ACC112 (cell line): Measurements from ENCODE around the gene RREB1.
"Not testable (repeated sequence)": the region's sequence is repeated elsewhere in the genome, so short reads cannot be mapped to it uniquely, and the experiment has no call there.

Experiments
- H2AFZ ChIP-seq: fragments of 200-600 bp; sonication (generic); one replicate; pipeline ENCODE4 v1.6.0; 2017; ENCODE audit warnings: antibody characterized with exemption, low read length; ENCODE audit not compliant: unreplicated experiment
- H3K27ac ChIP-seq: fragments of 200-600 bp; sonication (generic); 2 replicates; pipeline ENCODE4 v1.5.1; 2014; ENCODE audit warnings: low read depth, mild to moderate bottlenecking, antibody characterized with exemption, low read length, moderate library complexity
- H3K27me3 ChIP-seq: fragments of 200-600 bp; sonication (generic); 2 replicates; pipeline ENCODE4 v1.6.1; 2014; ENCODE audit warnings: mild to moderate bottlenecking, antibody characterized with exemption, low read length, moderate library complexity, mixed read lengths; ENCODE audit not compliant: insufficient read depth
- H3K36me3 ChIP-seq: fragments of 200-600 bp; sonication (generic); 2 replicates; pipeline ENCODE4 v1.6.1; 2016; ENCODE audit warnings: mild to moderate bottlenecking, antibody characterized with exemption, low read length, moderate library complexity, mixed read lengths; ENCODE audit not compliant: insufficient read depth
- H3K4me1 ChIP-seq: fragments of 200-600 bp; sonication (generic); one replicate; pipeline ENCODE4 v1.6.1; 2016; ENCODE audit warnings: low read length, mixed read lengths; ENCODE audit not compliant: insufficient read depth, unreplicated experiment, control insufficient read depth
- H3K4me3 ChIP-seq: fragments of 200-600 bp; sonication (generic); 2 replicates; pipeline ENCODE4 v1.5.1; 2014; ENCODE audit warnings: mild to moderate bottlenecking, low read depth, low read length
- H3K79me2 ChIP-seq: fragments of 200-600 bp; sonication (generic); one replicate; pipeline ENCODE4 v1.6.0; 2016; ENCODE audit warnings: low read length; ENCODE audit not compliant: control insufficient read depth, unreplicated experiment, insufficient read depth

Gene RREB1

GRCh38 chr6:7257521-7258230 lies 149.9 kb downstream of the RREB1 start:
- Histone ChIP-seq H3K36me3 (no peaks in the 10 kb centered on the region), H2AFZ (no peak overlapping the region), H3K27ac (no peak overlapping the region), H3K4me3 (no peak overlapping the region), H3K4me1 (peaks cover 7% of the 10 kb centered on the region), H3K27me3 (no peaks in the 10 kb centered on the region), H3K79me2 (no peaks in the 10 kb centered on the region)

GRCh38 chr6:7258231-7258763 lies 150.5 kb downstream of the RREB1 start:
- Histone ChIP-seq H3K36me3 (no peaks in the 10 kb centered on the region), H3K79me2 (no peaks in the 10 kb centered on the region), H3K4me1 (peaks cover 7% of the 10 kb centered on the region), H3K27me3 (no peaks in the 10 kb centered on the region), H3K4me3 (no peak overlapping the region), H2AFZ (no peak overlapping the region), H3K27ac (no peak overlapping the region)

- H3K27me3 ChIP-seq, result no peaks in the 10 kb centered on the region
- H3K4me1 ChIP-seq, result peaks cover 7% of the 10 kb centered on the region
- H2AFZ ChIP-seq, result peak overlapping the region; percentile 95
- peak overlapping the region; percentile 91 for H3K4me3 ChIP-seq
- H3K27ac ChIP-seq, result no peak overlapping the region
- H3K79me2 ChIP-seq, result no peaks in the 10 kb centered on the region
- H3K36me3 ChIP-seq, result no peaks in the 10 kb centered on the region
Observed at GRCh38 chr6:7260291-7261031, 152.7 kb downstream of the RREB1 start.

GRCh38 chr6:7261032-7261841 lies 153.5 kb downstream of the RREB1 start:
- peaks cover 7% of the 10 kb centered on the region for H3K4me1 ChIP-seq
- no peak overlapping the region for H3K27ac ChIP-seq
- no peaks in the 10 kb centered on the region for H3K36me3 ChIP-seq
- H3K79me2 ChIP-seq, result no peaks in the 10 kb centered on the region
- peak overlapping the region; percentile 95 for H2AFZ ChIP-seq
- H3K27me3 ChIP-seq, result no peaks in the 10 kb centered on the region
- H3K4me3 ChIP-seq, result peak overlapping the region; percentile 91

GRCh38 chr6:7261852-7262461 lies 154.2 kb downstream of the RREB1 start:
- peaks cover 9% of the 10 kb centered on the region for H3K4me1 ChIP-seq

GRCh38 chr6:7262746-7263518 lies 155.2 kb downstream of the RREB1 start:
- Histone ChIP-seq H2AFZ (no peak overlapping the region), H3K4me3 (no peak overlapping the region), H3K79me2 (no peaks in the 10 kb centered on the region), H3K27ac (no peak overlapping the region), H3K4me1 (peaks cover 17% of the 10 kb centered on the region), H3K36me3 (no peaks in the 10 kb centered on the region), H3K27me3 (no peaks in the 10 kb centered on the region)

More at GRCh38 chr6:7261852-7262461, 154.2 kb downstream of the RREB1 start:
- Histone ChIP-seq H3K27ac (no peak overlapping the region), H2AFZ (peak overlapping the region; percentile 95), H3K4me3 (peak overlapping the region; percentile 91), H3K36me3 (no peaks in the 10 kb centered on the region), H3K79me2 (no peaks in the 10 kb centered on the region), H3K27me3 (no peaks in the 10 kb centered on the region)

GRCh38 chr6:7263519-7263805 lies 155.7 kb downstream of the RREB1 start:
- not testable (repeated sequence) for H3K79me2 ChIP-seq, H3K4me3 ChIP-seq, H3K27me3 ChIP-seq, H3K36me3 ChIP-seq, H3K27ac ChIP-seq, H2AFZ ChIP-seq
- H3K4me1 ChIP-seq, result peaks cover 17% of the 10 kb centered on the region

GRCh38 chr6:7264041-7264440 lies 156.3 kb downstream of the RREB1 start:
- no peak overlapping the region for H3K27ac ChIP-seq
- no peaks in the 10 kb centered on the region for H3K79me2 ChIP-seq
- no peak overlapping the region for H2AFZ ChIP-seq
- H3K4me1 ChIP-seq, result peaks cover 17% of the 10 kb centered on the region
- no peaks in the 10 kb centered on the region for H3K27me3 ChIP-seq
- H3K4me3 ChIP-seq, result no peak overlapping the region
- no peaks in the 10 kb centered on the region for H3K36me3 ChIP-seq

- no peaks in the 10 kb centered on the region for H3K27me3 ChIP-seq
- H3K4me3 ChIP-seq, result no peak overlapping the region
- no peak overlapping the region for H2AFZ ChIP-seq
- H3K27ac ChIP-seq, result no peak overlapping the region
- no peaks in the 10 kb centered on the region for H3K79me2 ChIP-seq
- peaks cover 17% of the 10 kb centered on the region for H3K4me1 ChIP-seq
- no peaks in the 10 kb centered on the region for H3K36me3 ChIP-seq
Observed at GRCh38 chr6:7264686-7265384, 157.1 kb downstream of the RREB1 start.
